NCI-H2171 treated with DMSO at 0.1 percent for 48 hours (cell line): ENCODE data around the gene ARL6IP1.

Experiments used
- DNase-seq: peaks from one replicate; lab custom pipeline; 2025; lab: John Stamatoyannopoulos, UW

ARL6IP1 gene

GRCh38 chr16:18801145-18801972 is at the start of gene ARL6IP1:
Gene ARL6IP1 (minus strand): TSS chr16:18801549. CDS start chr16:18801466, 83 bp downstream.
- DNase-seq, result peak; percentile 99

GRCh38 chr16:18846416-18846815 is 45.1 kb upstream of the ARL6IP1 start:
- no peak for DNase-seq

GRCh38 chr16:18842565-18842964 is 41.2 kb upstream of the ARL6IP1 start:
- DNase-seq, result no peak

- DNase-seq, result no peak
These were observed 40.6 kb upstream of the ARL6IP1 start for GRCh38 chr16:18841833-18842525.

DNA sequence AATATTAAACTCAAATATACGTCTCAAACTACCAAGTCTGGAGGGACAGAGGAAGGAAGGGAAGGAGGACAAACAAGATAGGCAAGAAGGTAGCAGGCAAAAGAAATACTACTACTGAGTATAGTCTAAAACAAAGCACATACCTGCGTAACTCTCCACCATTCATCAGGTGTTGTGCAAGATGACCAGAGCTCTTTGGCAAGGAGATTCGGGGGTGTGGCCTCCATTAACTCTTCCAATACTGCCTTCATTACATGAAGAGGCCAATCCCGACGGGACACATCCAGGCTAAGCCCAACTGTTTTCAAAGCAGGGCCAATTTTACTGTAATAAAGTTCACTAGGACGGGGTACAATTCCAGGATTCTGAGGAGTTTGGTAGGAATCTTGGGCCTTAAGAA is 38.2 kb upstream of the ARL6IP1 start:
- DNase-seq, result no peak

DNA sequence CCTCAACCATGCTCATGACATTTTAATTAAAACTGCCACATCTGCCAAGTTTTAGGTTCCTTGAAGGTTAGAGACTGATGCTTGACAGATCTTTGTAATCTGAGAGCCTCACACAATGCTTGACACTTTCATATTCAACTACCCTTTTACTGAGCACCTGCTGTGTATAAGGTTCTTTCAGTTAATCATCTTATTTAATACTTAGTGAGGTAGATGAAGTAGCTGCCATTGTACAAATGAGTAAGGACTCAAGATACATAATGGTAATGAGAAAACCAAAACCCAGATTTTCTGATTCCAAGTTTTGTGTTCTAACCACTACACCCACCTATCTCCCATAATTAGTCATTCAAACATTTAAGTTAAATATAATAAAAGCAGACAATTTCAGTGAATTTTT is 35.4 kb upstream of the ARL6IP1 start:
- no peak for DNase-seq

DNA sequence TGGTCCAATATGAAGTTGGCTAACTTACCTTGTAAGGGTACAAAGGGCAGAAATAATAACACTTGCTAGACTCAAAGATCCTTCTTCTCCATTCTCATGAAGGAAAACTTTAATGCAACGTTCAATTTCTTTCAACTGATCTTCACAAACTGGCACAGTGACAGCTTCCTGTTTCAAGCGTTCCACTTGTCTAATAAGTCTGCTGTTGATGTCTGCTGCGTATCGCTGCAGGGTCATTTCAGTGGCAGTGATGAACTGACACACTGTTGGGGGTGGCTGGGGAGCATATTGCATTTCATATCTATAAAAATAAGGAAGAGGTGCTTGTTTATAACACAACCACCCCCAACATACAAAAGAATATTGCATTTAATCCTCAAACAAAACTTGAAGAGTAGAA is 33.5 kb upstream of the ARL6IP1 start:
- DNase-seq, result no peak

DNA sequence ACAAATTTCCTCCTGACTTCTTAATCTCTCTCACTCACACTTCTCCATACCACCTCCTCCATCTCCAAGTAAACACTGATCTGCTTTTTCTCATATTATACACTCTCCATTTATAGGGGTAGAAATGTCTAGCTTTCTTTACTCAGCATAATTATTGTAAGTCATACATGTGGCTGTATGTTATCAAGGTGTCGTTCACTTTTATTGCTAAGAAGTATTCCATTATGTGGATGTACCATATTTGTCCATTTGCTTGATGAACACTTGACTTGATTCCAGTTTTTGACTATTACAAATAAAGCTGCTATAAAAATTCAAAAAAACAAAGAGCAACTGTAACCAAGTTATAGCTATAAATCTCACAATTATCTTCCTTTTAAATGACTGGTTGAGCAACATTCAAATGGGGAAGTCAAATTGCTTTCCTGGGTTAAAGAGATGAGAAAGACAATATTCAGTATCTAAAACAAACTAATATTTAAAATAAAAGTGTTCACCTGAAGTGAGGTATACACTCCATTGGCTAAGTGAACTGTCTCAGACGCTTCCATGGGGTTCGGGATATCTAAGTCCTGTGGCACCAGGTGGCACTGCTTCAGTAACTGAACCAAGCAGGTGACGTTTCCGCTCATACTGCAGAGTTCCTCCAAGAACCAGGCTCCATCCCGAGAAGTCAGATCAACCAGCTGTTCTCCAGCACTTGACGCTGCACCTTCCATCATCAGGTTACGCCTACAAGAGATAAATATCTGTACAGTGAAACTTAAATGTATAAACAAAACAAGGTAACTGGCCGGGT is 32.6 kb upstream of the ARL6IP1 start:
- peak; percentile 11 for DNase-seq

- DNase-seq, result no peak
These were observed 31.3 kb upstream of the ARL6IP1 start for GRCh38 chr16:18832613-18833012.

- no peak for DNase-seq
These were observed 30.7 kb upstream of the ARL6IP1 start for GRCh38 chr16:18832006-18832405.

DNA sequence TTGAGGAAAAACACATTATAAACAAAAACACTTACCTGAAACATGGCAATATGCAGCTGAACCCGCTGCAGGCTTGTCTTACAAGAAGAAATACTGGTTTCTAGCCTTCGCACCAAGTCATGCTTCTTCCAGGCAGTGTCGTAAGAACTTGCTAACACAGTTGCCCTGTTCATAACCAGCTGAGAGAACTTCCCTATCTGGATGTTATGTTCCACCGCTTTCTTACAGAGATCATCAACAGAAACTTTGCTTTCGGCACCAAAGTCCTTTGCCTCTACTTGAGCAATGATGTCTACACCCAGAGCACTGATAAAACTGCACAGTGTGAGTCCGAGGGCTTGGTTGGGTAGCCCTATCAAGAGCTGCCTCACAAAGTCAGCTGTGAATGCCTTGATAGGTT is 27.9 kb upstream of the ARL6IP1 start:
- no peak for DNase-seq

DNA sequence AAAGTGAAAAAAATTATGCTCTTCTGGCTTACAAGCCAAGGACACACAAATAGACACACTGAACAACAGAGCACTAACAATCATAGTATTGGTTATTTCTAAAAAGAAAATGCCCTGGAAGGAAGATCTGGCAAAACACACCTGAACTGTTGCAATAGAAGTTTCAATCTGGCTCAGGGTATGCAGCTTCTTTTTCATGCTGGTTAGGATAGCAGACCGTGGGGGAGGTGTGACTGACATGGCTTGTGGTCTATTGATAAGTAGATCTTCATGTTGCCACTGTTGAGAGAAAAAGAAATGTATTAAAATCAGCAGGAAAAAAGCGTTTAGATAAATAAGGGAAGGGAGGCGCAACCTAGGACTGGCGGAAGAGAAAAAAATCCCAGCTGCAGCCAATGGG is 26.5 kb upstream of the ARL6IP1 start:
- no peak for DNase-seq

GRCh38 chr16:18816286-18816685 is 14.9 kb upstream of the ARL6IP1 start:
- DNase-seq, result no peak

- DNase-seq, result no peak
These were observed 10.6 kb upstream of the ARL6IP1 start for GRCh38 chr16:18811925-18812324.

- DNase-seq, result no peak
These were observed 7.8 kb upstream of the ARL6IP1 start for GRCh38 chr16:18809165-18809564.

DNA sequence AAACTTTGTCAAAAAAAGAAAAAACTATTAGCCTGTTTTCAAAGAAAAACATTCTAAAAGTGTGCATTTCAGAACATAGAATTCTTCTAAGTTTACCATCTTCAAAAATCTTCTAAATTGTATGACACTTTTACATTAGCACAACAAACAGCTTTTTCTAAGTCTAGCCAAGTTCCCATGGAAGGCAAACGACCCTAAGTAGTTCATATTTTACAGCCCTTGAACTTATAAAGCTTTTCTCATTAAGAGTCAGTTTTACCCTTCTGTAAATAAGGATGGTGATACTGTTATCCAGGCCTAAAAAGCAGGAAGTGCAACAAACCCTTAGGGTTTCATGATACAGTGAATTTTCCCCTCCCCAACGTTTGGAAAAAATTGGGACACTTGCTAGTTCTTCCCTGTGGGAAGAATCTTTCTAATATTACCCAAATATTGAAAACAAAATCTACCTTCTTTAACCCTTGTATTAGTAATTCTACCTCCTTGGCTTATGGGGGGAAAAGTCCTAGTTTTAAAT is 4.0 kb upstream of the ARL6IP1 start:
- DNase-seq, result no peak

DNA sequence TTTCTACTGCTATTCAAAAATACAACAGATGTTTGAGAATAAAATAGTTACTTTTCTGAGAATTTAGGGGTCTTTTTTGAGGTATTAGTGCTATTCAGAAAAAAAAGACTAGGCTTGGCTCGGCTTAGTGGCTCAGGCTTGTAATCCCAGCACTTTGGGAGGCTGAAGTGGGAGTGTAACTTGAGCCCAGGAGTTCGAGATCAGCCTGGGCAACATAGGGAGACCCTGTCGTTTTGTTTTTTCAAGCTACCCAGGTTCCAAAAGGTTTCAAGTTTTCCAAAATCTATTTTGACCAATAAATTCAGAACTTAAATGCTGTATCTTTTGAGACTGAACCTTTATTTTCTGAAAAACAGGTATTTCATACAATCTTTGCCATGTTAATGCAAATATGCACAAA is 3.2 kb upstream of the ARL6IP1 start:
- peak; percentile 19 for DNase-seq

- DNase-seq, result no peak
These were observed 2.5 kb upstream of the ARL6IP1 start for GRCh38 chr16:18803569-18804462.

DNA sequence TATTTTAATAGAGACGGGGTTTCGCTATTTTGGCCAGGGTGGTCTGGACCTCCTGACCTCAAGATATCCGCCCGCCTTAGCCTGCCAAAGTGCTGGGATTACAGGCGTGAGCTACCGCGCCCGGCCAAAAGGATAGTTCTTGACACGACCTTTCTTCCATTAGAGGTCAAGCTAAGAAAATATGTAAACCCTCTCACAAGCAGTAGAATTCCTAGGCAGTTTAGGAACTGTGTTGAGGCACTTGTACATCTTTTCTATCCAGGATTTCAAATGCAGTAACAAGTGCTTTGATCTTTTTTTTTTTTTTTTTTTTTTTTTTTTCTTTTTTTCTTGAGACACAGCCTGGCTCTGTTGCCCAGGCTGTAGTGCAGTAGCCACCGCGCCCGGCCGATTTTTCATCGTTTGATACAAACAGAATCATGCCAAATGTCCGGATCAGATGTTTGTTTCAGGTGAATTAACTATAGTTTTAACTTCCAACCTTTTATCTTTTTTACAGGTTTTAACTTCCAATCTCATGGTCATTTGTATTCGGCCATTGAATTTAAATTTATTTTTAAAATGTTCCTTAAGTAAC is 1.5 kb upstream of the ARL6IP1 start:
- no peak for DNase-seq

DNA sequence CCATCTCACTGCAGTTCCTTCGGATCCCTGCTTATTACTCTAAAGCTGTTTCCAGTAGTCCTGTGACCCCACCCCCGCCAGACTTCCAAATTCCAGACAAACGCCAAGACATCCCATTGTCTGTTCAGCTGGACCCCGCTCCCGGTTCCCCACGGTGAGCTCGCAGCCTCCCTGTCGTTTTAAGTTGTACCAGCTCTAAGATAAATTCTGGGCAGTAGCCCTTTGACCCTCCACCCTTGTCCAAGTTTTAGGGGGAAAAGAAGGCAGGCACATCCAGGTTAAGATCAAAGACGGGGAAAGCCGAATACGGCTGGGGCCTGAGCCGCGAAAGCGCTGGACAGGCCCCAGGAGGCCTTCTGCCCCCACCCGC is 589 bp downstream of the ARL6IP1 start:
- no peak for DNase-seq

DNA sequence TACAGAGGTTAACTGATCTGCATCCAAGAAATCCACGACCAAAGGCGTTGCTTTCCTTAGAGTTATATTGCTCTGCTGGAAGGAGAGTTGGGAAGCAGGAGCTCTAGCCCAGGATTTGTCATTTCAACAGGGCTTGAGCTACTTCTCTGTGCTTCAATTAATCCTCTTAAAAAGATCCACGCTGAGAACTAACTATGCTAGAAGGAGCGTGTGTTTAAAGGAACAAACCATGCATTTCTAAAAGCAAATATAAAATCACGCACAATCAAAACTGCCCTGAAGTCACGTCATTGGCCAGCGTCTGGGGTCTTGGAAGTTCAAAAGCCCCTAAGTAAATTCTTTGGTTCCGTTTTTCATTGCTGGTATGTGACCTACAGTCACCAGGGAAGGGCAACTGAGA is 1.1 kb downstream of the ARL6IP1 start:
- no peak for DNase-seq
